ENCODE data around the gene HIVEP3. TPM values are rescaled to one million over a fixed set of nuclear protein-coding genes. Genes with fewer than 3 reads are reported as not detected.
A peak's percentile ranks its signal among the peaks of the same experiment; 100 is the strongest.

HIVEP3 gene
- total RNA-seq, 1 experiment from 2014 or later = 1.4 TPM

DNA sequence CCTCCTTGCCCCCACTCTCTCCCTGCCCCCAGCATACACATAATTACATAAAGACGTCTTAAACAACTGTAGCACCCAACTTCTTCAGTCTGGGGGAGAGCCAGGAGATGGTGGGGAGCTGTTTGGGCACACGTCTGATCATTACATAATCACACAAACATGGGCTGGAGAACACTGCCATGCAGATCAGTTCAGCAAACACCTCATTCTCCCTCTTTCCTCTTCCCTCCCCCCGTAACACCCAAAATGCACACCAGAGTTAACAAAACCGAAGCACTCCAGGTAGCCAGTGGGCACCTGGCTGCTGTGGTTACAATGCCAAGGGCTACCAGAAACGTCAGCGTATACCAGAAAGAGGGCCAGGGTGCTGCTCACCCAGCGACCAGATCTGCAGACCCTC is 1.6 kb downstream of the HIVEP3 start:
- Histone ChIP-seq H2AK5ac (ENCODE audit: insufficient read length, low read length) (no peak overlapping the region), H3K27ac (ENCODE audit: insufficient read length, low read depth, low read length) (no peak overlapping the region)
- peaks cover 65% of the 10 kb centered on the region for H3K27me3 Mint-ChIP-seq (ENCODE audit: low read depth)

More for the DNA sequence above, 1.6 kb downstream of the HIVEP3 start:
- Histone ChIP-seq H3K9ac (ENCODE audit: extremely low read depth, insufficient read length, low read length) (no peak overlapping the region), H3K9me3 (ENCODE audit: control insufficient read depth, low read depth, low read length) (no peaks in the 10 kb centered on the region), H4K5ac (ENCODE audit: insufficient read length, low read depth, low read length) (no peak overlapping the region), H2BK5ac (ENCODE audit: insufficient read length, low read length) (no peak overlapping the region), H3K56ac (ENCODE audit: insufficient read length, low read depth, low read length) (no peak overlapping the region), H3K4me1 (ENCODE audit: insufficient read depth, low read length) (peaks cover 7% of the 10 kb centered on the region), H2BK15ac (ENCODE audit: low read depth, low read length) (no peak overlapping the region), H4K91ac (ENCODE audit: insufficient read length, low read depth, low read length) (no peak overlapping the region), H2BK20ac (ENCODE audit: low read depth, low read length, poor library complexity, severe bottlenecking) (no peak overlapping the region), H2BK12ac (ENCODE audit: insufficient read length, low read depth, low read length) (no peak overlapping the region), H2BK120ac (ENCODE audit: low read depth, low read length, poor library complexity, severe bottlenecking) (no peak overlapping the region), H3K4me2 (ENCODE audit: insufficient read depth, insufficient read length, low read length) (no peak overlapping the region), H3K23ac (ENCODE audit: insufficient read length, low read depth, low read length) (no peak overlapping the region), H3K79me2 (ENCODE audit: insufficient read depth, low read length) (no peaks in the 10 kb centered on the region), H3K79me1 (ENCODE audit: insufficient read depth, low read depth, low read length, poor library complexity, severe bottlenecking) (no peaks in the 10 kb centered on the region), H4K20me1 (ENCODE audit: control insufficient read depth, insufficient read depth, insufficient read length) (no peaks in the 10 kb centered on the region), H2AFZ (ENCODE audit: low read length) (no peak overlapping the region), H3K27me3 (ENCODE audit: insufficient read depth, low read length) (peaks cover 22% of the 10 kb centered on the region), H4K8ac (replicated peaks; ENCODE audit: insufficient read length, low read depth, low read length) (no peak overlapping the region), H3K14ac (ENCODE audit: insufficient read depth, low read length) (no peak overlapping the region), H3K4ac (ENCODE audit: low read depth, low read length) (no peak overlapping the region), H3K18ac (ENCODE audit: insufficient read length, low read depth, low read length) (no peak overlapping the region), H3K23me2 (ENCODE audit: insufficient read length, low read depth, low read length, poor library complexity, severe bottlenecking) (peaks cover 12% of the 10 kb centered on the region), H3T11ph (ENCODE audit: low read length) (no peak overlapping the region)
- no peak for DNase-seq
- TF ChIP-seq CTCF (conservative IDR thresholded peaks at IDR 0.05) = no peak
- Mint-ChIP-seq H3K36me3 (ENCODE audit: insufficient read depth in 1 of 3, low read depth in 3 of 3) (no peaks in the 10 kb centered on the region), H3K9me3 (no peaks in the 10 kb centered on the region; a peak in 1 of 5 replicates), H3K27ac (no peak overlapping the region), H3K4me1 (peaks cover 30 to 32% of the 10 kb centered on the region in 2 experiments), H3K4me3 (peak overlapping the region; percentile 61 to 81)
- no CpG with 5 or more reads among the region's 7 CpGs for WGBS (ENCODE audit: extremely low coverage, insufficient read length, low lambda C conversion rate)

Measured in H9 (cell line).